Heart right ventricle (tissue), 16 donors: ENCODE measurements around the gene CUBN. TPM values are rescaled to one million over a fixed set of nuclear protein-coding genes. Genes with fewer than 3 reads are reported as not detected.

Source experiments
- ATAC-seq, 8 donors: fragments of 200-7000 bp; cut with Tn5 transposase; one replicate each; pipeline ENCODE4 v1.9.1; 2020; ENCODE audit warnings: mild to moderate bottlenecking in 8 of 8, moderate library complexity in 8 of 8, moderate number of reproducible peaks in 1 of 8
- DNase-seq, 2 donors: peaks; one replicate each; pipeline ENCODE4 v3.0.0-alpha.2; 2020
- H3K27ac ChIP-seq, 10 donors: fragments of 200-600 bp; sonication (generic) in 2 of 10; one replicate each; pipeline versions ENCODE4 v1.5.0 to v1.8.0; 2020 to 2022; ENCODE audit warnings: mild to moderate bottlenecking in 3 of 10
- H3K27me3 ChIP-seq, 7 donors: fragments of 200-600 bp; one replicate each; pipeline ENCODE4 v1.8.0; 2021 to 2022; ENCODE audit warnings: mild to moderate bottlenecking in 2 of 7
- H3K36me3 ChIP-seq, 9 donors: fragments of 200-600 bp; sonication (generic) in 1 of 9; one replicate each; pipeline versions ENCODE4 v1.5.0 to v1.8.0; 2020 to 2022; ENCODE audit warnings: mild to moderate bottlenecking in 2 of 9
- H3K4me1 ChIP-seq, 9 donors: fragments of 200-600 bp; sonication (generic) in 1 of 9; one replicate each; pipeline versions ENCODE4 v1.5.0 to v1.8.0; 2020 to 2022; ENCODE audit warnings: mild to moderate bottlenecking in 4 of 9
- H3K4me3 ChIP-seq, 10 donors: fragments of 200-600 bp; sonication (generic) in 2 of 10; one replicate each; pipeline versions ENCODE4 v1.5.0 to v1.8.0; 2020 to 2022; ENCODE audit warnings: mild to moderate bottlenecking in 7 of 10, moderate library complexity in 2 of 10
- H3K9me3 ChIP-seq, 11 donors: fragments of 200-600 bp in 10 of 11; sonication (generic) in 2 of 11; one replicate each; pipeline versions ENCODE4 v1.5.0 to v1.8.0; 2013 to 2022; ENCODE audit warnings: mild to moderate bottlenecking in 2 of 11, control low read depth in 1 of 11, moderate library complexity in 1 of 11
- WGBS, 2 donors: extraction: QIAGEN DNeasy Blood & Tissue Kit; methylation state at CpG; one replicate each; pipeline ENCODE4 v1.1.7; 2013; ENCODE audit warnings: inconsistent platforms in 1 of 2; 5-methylcytosine and 5-hydroxymethylcytosine counted together
- intact Hi-C, 10 donors: fragments of 100-400 bp; cut with DNase I; formaldehyde crosslinking; loops; one replicate each; pipeline versions ENCODE4 v1.11.1 to v1.14.2; 2022
- polyA plus RNA-seq, 2 donors: library from polyadenylated mRNA; stranded (reverse); fragments of 200-250 nt; gene quantifications; one replicate each; pipeline ENCODE4 v1.2.3, GENCODE V29; 2013
- total RNA-seq, 10 donors: library from RNA; stranded (reverse); fragmentation: NEBNext Ultra II Directional in 3 of 10; extraction: Animal tissue kit (Norgen Biotek cat#: 25700) in 3 of 10; gene quantifications; one replicate each; pipeline versions ENCODE4 v1.2.1 to v1.2.4, GENCODE V29; 2021 to 2023
- TF ChIP-seq, protein P1 (sequence below), 9 donors: fragments of 200-600 bp; sonication (generic) in 2 of 9; IDR thresholded peaks; one replicate each; pipeline versions ENCODE4 v1.5.0 to v1.8.0; 2021 to 2022; ENCODE audit warnings: antibody characterized with exemption in 9 of 9, mild to moderate bottlenecking in 5 of 9, moderate library complexity in 1 of 9
- donor health status: Arrhythmogenic right ventricular cardiomyopathy.
- donor health status: ischemic (EF 13 %, LVEDD 7.1; RV severe dilation, severe dysfunction).
- donor health status: healthy with polysubstance abuse.
- donor health status: DM: no; HTN: yes; CAD: no.
- donor health status: DM: no; HTN: no; CAD: no.
- donor health status: ischemic (EF 25% LVEDD 6.9; RV normal size, moderate dysfunction).
- donor health status: ischemic (EF 25% LVEDD 5.7; RV mildly dilated, moderate dysfunction).
- donor health status: healthy.
- donor health status: DM: yes; HTN: yes; CAD: no.
- donor health status: Ischemic cardiomyopathy.
- donor health status: ischemic (EF 35%, LVEDD 5.7; RV mildly dilated, moderate dysfunction).
- donor health status: nonischemic (EF 11% LVEDD 7.7; RV severe dilation, severe dysfunction).
- donor health status: DM: yes; HTN: yes; CAD: no.
- donor health status: PGD.
- donor health status: ischemic (EF 29% LVEDD 5.4; RV normal size, mild dysfunction).
- donor health status: nonischemic (EF 23%, LVEDD 6.1; RV moderate dilation, normal function).

CUBN gene
- total and polyA plus RNA-seq, 12 donors = 0.13 to 1.2 (median 0.42) TPM

DNA sequence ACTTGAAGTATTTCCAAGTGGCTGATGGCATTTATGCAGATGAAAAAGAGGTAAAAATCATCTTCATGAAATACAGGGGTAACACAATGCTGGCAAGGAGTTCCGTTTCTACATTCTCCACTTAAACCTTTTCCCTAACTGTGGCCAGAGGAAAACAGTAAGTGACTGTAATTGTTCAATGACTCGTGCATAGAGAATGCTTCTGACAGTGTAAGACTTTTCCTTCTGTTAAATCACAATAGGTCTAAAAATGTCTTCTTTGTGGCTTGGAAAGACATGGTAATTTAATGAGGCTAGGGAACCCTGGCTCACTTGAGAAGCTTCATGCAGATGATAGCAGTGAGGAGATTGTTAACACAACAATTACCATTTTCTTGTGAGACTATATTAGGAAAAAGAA is 262.1 kb downstream of the CUBN start:
- H3K27ac ChIP-seq = no peak overlapping the region
- H3K4me3 ChIP-seq = no peak overlapping the region
- H3K27me3 ChIP-seq = peaks cover 0 to 3% (median 0%) of the 10 kb centered on the region in 7 donors
- intact Hi-C loops = no loop called here
- no peaks in the 10 kb centered on the region for H3K9me3 ChIP-seq
- no peaks in the 10 kb centered on the region for H3K36me3 ChIP-seq
- TF ChIP-seq, protein P1, sequence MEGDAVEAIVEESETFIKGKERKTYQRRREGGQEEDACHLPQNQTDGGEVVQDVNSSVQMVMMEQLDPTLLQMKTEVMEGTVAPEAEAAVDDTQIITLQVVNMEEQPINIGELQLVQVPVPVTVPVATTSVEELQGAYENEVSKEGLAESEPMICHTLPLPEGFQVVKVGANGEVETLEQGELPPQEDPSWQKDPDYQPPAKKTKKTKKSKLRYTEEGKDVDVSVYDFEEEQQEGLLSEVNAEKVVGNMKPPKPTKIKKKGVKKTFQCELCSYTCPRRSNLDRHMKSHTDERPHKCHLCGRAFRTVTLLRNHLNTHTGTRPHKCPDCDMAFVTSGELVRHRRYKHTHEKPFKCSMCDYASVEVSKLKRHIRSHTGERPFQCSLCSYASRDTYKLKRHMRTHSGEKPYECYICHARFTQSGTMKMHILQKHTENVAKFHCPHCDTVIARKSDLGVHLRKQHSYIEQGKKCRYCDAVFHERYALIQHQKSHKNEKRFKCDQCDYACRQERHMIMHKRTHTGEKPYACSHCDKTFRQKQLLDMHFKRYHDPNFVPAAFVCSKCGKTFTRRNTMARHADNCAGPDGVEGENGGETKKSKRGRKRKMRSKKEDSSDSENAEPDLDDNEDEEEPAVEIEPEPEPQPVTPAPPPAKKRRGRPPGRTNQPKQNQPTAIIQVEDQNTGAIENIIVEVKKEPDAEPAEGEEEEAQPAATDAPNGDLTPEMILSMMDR (IDR thresholded peaks at IDR 0.05) = no peak
- DNase-seq (no peak), ATAC-seq (no peak)
- 46% methylated on average over 2 of the region's 2 CpGs for WGBS, 2 donors
- no peaks in the 10 kb centered on the region for H3K4me1 ChIP-seq

DNA sequence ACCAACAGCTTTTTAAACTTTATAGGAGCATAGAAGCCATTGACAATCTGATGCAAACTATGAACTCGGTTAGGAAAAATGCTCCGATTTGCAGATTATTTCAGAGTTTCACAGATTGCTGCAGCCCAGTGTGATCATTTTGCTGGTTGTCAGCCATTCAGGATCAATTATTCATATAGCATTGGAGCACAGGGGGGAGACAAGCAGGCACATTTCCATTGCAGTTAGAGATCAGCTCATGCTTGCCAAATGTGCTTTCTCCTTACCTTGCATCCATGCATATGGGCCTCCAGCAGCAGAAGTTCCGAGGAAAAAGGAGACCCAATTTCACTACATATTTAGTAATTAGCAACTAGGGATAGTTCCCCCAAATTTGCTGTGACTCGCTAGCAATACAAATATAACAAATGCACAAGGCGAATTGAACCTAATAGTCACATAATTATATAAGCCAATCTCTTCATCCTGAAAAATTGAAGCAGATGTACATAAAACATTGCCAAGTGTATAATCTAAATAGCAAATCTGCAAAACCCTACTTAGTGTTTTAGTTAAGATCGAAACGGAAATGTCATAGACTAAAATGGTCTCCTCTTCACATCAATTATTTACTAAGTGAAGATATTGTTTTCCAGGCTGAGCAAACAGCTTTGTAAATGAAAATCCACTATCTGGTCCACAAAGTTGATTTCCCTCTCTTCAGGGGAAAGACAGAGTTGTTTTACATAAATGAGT is 262.9 kb downstream of the CUBN start:
- Histone ChIP-seq H3K27ac (no peak overlapping the region), H3K27me3 (peaks cover 0 to 3% (median 0%) of the 10 kb centered on the region in 7 donors), H3K4me1 (no peaks in the 10 kb centered on the region), H3K9me3 (no peaks in the 10 kb centered on the region), H3K36me3 (no peaks in the 10 kb centered on the region), H3K4me3 (no peak overlapping the region)
- TF ChIP-seq, protein P1 (IDR thresholded peaks at IDR 0.05) = no peak
- no peak for DNase-seq
- intact Hi-C loops = no loop called here
- WGBS, 2 donors = 95 to 96% methylated on average over 7 of the region's 7 CpGs
- ATAC-seq = no peak

DNA sequence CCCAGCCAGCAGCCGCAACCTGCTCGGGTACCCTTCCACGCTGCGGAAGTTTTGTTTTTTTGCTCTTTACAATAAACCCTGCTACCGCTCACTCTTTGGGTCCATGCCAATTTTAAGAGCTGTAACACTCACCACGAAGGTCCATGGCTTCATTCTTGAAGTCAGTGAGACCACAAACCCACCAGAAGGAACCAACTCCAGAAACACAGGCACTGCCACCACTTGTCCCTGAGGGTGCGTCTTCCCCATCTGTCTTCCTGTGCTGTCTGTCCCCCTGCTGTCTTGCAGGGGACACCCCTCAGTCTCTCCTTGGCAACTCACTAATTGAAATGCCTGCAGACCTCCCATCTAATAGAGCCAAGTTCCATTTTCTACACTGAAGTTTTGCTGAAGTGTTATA is 263.8 kb downstream of the CUBN start:
- Histone ChIP-seq H3K27ac (no peak overlapping the region), H3K4me3 (no peak overlapping the region), H3K36me3 (no peaks in the 10 kb centered on the region), H3K4me1 (no peaks in the 10 kb centered on the region), H3K9me3 (peaks cover 0 to 2% (median 0%) of the 10 kb centered on the region in 11 donors), H3K27me3 (peaks cover 0 to 3% (median 0%) of the 10 kb centered on the region in 7 donors)
- ATAC-seq = no peak
- DNase-seq = no peak
- intact Hi-C loops = no loop called here
- TF ChIP-seq, protein P1 (IDR thresholded peaks at IDR 0.05) = no peak
- 87 to 91% methylated on average over 7 of the region's 7 CpGs for WGBS, 2 donors

DNA sequence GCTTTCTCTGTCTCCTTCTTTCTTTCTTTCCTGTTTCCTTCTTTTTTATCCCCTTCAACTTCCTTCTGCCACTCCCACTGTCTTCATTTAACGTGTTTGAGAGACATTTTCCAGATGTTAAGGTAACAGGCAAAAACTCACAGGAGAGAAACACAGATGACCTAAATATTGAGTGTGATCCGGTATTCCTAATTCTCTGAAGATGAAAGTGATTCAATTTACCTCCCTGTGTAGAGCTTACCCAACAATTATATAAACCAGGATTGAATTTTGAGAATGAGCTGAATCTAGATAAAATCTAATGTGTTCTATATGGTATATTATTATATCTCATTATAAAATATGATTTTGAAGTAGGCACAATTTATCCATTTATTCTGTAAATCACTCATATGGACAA is 265.8 kb downstream of the CUBN start:
- TF ChIP-seq, protein P1 (IDR thresholded peaks at IDR 0.05) = no peak
- H3K4me3 ChIP-seq = no peak overlapping the region
- DNase-seq (no peak), ATAC-seq (no peak)
- peaks cover 0 to 3% (median 0%) of the 10 kb centered on the region in 7 donors for H3K27me3 ChIP-seq
- H3K27ac ChIP-seq = no peak overlapping the region
- WGBS, 2 donors = 68 to 77% methylated on average over 2 of the region's 2 CpGs
- intact Hi-C loops = no loop called here
- no peaks in the 10 kb centered on the region for H3K4me1 ChIP-seq
- peaks cover 0 to 12% (median 4%) of the 10 kb centered on the region in 11 donors for H3K9me3 ChIP-seq
- no peaks in the 10 kb centered on the region for H3K36me3 ChIP-seq
